Stimulated activated CD4-positive, alpha-beta T cell treated with anti-CD3 and anti-CD28 coated beads, Interleukin-15, amount 100 ng/mL, for 24 hours (primary cell): ENCODE results near the gene PRDM16.

Experiments
- DNase-seq: peaks from one replicate; pipeline ENCODE4 v3.0.0-alpha.2; 2020

Gene PRDM16

DNA sequence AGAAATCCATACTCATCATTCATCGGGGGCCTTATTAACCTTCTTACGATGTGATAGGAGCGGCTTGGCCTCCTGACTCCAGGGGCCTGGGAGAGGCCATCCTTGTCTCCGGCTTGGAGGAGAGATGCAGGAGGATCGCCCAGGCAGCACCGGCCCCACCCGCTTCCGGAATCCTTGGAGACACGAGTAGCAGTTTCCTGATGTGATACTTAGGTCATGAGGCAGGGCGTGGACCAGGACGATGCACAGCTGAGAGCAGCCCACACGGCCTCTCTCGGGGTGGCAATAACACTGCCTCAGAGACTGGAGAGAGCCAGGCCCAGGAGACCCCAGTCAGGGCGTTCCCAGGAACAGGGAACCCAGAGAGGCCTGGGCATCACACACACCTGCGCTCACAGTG is 221.9 kb downstream of the PRDM16 start:
- no peak for DNase-seq

DNA sequence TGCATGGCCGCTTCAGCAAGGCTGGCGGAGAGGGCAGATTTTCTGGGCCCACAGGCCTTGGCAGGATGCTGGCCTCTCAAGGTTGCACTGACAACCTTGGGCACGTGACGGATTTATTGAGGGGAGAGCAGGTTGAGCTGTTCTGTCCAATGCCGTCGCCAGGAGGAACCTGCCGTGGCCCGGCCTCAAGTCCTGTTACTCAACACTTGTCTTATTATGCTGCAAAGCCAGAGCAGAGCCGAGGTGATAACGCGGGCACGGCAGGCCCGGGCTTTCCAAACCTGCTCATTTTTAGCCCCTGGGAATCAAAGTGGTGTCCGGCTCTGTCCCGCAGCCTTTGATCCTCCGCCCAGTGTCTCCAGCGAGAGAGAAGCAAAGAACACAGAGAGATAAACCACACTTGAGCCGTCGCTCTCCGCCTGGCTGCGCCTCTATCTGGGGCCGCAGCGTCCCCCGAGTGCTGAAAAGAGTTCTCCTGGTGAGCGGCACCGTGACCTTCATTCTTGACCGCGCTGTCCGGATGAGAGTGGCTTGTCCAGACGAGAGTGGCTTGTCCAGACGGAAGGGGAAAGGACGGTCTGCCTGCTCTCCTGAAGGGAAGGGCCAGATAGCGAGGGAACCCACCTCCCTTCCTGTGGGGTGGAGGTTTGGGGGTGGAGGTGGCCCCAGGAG is 223.2 kb downstream of the PRDM16 start:
- no peak for DNase-seq

DNA sequence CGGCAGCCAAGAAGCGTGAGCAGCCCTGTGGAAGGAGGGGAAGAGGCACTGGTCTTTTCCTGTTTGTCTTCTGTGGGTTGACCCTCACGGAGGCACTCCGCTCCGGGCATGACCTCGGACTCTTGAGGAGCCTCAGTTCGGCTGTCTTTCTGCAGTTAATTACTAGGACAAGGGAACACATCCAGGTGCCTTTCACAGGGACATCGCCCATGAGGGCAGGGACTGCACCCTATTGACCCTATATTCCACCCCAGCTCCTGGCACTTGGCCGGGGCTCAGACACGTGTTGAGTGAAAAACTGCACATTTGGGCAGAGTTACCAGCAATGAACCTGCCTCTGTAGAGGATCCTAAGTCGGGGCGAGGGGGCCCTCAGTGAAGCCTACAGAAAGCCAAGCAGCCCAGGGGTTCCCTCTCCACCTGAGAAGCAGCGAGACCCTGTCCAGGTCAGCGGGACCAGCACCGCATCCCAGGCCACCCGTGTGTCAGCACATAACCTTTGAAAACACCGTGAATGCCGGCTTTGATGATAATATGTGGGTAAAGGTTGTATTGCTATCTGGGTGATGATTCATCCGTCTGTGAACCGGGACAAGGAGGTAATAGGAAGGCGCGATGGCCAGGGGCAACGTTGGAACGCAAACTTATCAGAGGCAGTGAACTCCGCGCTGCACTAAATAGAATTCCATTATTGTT is 224.0 kb downstream of the PRDM16 start:
- DNase-seq = no peak

DNA sequence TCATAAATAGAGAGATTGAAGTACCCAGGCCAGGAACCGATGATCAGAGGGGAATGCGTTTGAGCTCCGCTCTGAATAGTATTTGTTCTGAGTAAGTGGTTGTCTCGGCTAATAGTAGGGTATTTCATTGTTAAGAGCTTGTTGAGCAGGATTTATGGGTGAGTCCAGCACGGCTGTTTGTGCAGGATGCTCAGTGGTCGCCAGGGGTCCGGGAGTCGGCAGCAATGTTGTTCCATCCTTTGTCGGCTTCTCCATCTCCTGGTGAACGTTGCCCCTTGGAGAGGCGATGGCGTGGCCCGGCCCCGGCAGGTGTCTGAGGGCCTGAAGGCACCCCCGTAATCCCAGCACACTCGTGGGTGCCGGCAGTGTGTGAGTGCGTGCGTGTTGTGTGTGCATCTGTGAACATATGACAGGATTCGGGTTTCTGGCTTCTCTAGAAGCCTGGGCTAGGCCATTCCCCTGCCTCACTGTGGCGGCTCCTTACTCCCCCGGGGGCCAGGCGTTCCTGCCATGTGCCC is 224.6 kb downstream of the PRDM16 start:
- DNase-seq = no peak

DNA sequence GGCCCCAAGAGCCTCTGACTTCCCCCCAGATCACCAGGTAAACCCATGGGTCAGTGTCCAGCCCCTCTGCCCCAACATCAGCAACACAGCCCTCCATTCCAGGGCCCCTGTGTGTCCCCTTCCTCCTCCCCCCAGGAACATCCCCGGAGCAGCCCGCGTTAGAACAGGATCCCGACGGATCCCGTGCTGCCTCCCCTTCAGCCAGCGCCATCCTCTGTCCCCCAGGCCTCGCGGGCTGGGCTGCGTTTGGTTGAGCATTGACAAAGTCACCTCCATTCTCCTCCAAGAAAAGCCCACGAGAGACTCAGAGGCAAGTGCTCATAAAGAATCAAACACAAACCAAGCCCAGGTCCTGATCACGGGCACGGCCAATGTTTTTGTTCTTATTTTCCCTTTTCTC is 225.4 kb downstream of the PRDM16 start:
- DNase-seq = no peak

DNA sequence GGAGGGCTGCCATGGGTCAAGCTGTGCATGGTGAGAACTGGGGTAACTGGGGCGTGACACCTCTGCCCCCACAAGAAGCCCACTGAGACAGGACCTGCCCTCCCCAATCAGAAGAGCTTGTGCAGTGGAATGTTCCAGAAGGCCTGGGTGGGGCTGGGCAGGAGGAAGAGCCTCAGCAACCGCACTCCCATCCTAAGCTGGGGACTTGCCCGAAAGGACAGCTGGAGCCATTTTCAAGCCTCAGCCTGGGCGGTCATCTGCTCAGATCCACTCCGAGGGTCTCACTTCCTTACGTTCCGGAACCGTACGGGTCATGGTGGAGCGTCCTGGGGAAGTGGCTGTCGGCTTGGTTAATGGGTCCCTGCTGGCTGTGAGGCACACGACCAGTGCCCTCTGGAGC is 226.8 kb downstream of the PRDM16 start:
- DNase-seq = no peak

DNA sequence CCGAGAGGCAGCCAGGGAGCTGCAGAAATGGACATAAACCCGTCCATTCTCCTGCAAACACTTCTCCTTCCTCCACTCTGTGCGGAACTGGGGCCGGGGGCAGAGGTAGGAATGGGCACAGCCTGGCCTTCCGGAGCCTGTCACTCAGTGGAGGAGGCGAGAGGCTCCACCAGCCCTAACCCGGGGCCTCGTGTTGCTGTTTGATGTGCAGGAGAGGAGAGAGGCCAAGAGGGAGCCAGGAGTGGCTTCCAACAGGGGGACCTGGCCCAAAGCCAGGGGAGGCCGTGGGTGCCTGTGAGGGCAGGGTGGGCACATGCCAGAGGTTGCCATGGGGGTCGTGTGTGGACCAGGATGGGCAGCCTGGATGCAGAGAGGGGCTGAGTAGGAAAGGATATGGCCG is 227.3 kb downstream of the PRDM16 start:
- no peak for DNase-seq

DNA sequence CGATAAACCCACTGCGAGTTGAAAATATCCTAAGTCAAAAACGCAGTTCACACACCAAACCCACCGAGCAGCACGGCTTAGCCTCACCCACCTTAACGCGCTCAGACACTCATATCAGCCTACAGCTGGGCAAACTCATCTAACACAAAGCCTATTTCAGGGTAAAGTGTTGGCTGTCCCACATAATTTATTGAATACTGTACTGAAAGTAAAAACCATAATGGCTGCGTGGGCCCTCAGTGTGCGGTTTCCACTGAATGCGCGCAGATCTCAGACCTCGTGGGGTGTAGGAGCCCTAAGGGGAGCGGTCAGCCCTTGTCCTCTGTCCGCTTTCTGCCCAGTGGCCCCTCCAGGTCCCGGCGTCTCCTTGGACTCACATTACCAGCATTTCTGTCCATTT is 227.8 kb downstream of the PRDM16 start:
- DNase-seq = no peak

DNA sequence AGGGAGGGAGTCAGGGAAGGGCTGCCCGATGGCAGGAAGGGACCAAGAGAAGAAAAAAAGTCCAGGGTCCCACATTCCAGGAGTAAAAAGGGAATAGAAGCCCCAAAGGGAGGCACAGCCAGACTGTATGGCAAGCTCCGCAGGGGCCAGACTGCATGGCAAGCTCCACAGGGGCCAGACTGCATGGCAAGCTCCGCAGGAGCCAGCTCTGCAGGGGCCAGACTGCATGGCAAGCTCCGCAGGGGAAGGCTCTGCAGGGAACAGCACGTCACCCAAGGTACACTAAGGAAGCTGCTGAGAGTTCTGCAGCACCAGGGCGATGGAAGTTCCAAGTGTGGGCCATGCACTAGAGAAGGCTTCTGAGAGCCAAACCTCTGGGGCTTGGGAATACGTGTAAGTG is 228.8 kb downstream of the PRDM16 start:
- DNase-seq = no peak

DNA sequence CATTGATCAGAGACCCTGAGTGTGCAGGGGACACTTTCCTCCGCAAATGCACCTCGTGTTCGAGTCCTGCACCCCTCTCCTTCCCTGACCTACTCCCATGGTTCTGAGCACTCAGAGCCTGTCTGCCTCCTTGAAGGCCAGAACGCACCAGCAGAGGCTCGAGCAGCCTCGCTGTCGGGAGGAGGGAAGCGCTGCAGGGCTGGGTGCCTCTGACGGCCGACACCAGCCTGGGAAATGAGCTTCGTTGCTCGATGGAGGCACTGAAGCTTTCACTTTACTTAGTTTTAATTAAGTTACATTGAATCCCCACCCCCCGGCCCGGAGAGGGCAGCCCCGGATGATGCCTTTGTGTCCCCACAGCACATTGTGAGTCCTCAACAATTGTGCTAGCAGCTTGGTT is 229.2 kb downstream of the PRDM16 start:
- DNase-seq = no peak

DNA sequence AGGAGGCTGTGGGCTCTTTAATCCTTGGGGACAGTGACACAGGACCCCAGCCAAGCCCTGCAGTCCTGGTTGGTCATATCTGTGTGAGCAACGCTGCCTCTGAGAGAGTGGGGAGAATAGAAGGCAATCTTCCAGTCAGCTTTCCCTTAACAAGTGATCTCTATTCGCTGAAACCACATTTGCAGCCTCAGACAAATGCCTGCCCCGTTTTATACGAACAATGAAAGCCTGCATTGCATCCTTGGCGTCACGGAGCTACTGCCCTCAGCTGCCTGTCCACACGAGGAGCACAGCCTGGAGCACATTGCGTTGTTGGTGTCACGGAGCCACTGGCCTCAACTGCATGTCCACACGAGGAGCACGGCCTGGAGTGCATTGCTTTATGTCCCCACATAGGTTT is 235.2 kb downstream of the PRDM16 start:
- no peak for DNase-seq

DNA sequence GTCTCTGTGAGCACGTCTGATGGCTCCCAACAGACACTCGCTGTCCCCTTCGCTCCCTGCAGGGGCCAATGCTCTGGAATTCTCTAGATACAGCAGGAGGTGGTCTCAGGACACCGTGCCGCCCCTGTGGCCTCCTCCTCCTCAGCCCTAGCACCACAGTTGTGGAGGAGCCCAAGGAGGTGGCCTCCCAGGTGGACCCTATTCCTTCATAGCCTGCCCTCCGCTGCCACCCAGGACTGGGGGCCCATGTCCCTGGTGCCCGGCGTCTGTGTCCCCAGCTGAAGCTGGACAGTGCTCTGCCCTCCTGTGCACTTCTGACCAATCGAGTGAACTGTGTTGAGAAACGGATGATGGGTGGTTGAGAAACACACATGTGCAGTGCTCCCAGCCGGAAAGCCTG is 235.7 kb downstream of the PRDM16 start:
- no peak for DNase-seq

DNA sequence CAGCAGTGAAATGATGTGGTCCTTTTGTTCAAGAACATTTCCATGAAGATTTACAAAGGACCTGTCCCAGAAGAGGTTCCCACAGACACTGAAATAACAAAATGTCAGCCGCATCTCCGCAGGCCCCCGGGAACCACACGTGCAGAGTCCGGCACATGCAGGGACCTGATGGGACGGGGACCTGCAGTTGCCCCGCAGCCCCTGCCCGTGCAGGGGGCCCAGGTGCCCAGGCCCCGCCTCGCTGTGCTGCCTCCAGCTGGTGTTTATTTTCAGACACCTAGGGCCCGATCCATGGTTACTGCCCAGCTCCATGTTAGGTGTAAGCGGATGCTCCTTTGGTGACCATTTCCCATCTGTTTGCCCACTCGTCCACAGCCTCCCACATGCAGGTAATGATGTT is 236.2 kb downstream of the PRDM16 start:
- DNase-seq = no peak

DNA sequence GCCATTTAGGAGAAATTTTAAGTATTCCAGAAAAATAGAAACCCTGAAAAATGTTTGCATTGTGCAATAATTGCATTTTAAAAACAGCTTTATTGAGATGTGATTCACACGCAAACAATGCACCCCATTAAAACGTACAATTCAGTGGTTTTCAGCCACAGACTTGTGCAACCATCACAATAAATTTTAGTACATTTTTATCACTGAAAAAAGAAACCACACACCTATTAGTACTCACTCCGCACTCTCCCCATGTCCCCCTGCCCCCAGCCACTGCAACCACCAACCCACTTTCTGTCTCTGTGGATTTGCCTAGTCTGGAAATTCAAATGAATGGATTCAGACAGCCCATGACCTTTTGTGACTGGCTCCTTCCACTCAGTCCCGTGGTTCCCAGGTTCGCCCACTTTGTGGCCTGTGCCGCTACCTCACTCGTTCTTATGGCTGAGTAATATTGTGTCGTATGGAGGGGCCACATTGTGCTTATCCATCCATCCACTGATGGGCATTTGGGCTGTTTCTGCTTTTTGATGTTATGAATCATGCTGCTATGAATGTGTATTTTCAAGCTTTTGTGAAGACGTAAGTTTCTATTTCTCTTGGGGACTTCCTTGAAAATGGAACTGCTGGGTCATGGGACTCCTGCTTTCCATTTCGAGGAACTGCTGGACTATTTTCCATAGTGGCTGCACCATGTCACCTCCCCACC is 237.7 kb downstream of the PRDM16 start:
- DNase-seq = no peak

DNA sequence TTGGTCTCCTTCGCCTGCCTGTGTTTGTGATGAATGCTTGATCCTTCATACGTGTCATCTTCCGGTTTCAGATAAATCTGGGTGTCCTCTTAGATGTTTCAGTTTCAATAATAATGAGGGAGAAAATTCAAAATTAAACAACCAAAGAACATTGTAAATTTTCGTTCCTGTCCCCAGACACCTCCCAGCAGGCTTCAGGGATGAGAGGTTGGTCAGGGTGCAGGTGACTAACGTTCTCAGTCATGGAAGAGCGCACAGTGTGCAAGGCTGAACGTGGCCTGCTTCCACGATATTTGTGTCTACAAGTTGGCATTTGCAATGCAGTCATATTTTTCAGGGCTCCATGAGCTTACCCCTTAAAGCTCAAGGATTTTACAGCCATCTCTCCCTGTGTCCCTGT is 238.4 kb downstream of the PRDM16 start:
- no peak for DNase-seq

DNA sequence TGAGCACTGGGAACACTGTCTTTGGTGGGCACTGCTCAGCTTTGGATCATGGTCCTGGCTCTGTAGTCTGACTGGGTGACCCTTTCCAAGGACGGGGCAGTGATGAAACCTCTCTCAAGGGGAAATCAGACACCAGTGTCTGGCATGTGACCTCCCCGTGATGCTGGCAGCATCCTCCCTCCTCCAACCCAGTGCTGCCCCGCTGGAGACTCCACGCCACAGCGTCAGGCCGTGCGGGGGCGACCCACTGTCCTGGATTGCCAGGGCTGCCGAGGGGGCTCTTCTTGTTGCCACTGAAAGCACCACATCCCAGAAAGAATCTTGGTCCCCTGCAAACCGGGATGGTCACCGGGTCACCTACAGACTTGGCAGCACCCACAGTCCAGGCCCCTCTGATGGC is 239.1 kb downstream of the PRDM16 start:
- no peak for DNase-seq

DNA sequence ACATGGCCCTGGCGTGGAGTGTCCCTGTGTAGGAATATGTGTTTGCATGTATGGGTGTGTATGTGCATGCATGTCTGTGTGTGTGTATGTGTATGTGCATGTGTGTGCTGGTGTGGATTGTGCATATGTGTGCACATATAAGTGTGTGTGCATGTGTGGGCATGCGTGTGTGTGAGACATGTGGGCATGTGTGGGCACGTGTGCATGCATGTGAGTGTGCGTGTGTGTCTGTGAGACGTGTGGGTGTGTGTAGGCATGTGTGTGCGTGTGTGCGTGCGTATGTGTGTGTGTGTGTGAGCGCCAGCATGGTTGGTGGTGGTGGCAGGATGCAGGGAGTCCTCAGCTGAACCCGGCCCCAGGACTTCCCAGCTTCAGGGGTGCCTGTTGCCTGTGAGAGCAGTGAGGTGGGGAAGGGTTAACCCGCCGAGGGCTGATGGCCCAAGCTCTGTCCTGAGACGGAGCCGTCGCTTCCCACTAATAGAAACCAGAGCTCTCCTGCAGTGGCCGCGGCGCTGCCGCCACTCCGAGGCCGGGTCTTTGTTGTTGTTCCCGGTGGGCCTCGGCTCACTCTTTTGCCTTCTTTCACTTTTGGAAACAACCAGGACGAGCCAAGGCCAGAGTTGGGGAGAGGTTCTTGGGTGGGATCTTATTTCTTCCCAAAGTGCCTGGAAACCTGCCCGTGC is 241.9 kb downstream of the PRDM16 start:
- DNase-seq = no peak

DNA sequence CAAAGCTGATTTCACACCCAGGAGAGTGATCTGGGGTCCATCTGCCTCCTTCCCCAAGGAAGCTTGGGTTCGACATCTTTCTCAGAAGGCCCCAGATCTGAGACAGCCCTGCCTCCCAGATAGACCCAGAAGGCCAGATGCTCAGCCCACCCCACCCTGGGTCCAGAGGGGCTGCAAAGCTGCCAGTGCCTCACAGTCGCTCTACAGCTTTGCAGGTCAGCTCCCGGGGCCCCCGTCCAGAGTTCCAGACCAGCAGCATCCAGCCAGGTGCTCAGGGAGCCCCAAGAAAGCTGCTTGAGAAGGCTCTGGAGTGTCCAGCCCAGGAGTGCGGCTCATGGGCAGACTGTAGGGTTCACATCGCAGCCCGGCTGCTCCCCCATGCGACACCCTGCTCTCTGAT is 242.7 kb downstream of the PRDM16 start:
- no peak for DNase-seq

DNA sequence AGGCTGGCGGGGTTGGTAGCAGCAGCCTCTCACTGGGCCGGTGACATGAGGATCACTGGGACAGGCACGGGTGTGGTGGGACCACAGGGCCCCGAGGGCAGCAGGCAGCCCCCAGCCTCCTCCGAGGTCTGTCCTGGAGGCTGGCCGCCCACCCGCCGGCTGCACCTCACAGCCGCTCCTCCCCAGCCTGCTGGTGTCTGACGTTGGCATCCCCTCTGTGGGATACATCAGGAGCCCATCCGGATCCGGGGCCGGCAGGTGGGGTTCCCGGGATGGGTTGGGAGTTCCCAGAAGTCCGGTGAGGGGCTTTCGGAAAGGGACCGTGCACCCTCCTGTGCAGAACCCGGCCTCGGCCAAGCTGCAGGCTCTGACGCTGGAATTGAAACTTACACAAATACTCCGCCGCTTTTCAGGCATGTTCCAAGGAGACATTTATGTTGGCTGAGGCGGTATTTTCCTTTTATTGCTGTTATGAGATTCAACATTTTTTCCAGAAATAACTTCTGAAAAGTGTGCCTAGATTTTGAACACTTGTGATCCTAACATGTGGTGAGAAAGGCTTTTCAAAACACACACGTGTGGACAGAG is 243.4 kb downstream of the PRDM16 start:
- no peak for DNase-seq

DNA sequence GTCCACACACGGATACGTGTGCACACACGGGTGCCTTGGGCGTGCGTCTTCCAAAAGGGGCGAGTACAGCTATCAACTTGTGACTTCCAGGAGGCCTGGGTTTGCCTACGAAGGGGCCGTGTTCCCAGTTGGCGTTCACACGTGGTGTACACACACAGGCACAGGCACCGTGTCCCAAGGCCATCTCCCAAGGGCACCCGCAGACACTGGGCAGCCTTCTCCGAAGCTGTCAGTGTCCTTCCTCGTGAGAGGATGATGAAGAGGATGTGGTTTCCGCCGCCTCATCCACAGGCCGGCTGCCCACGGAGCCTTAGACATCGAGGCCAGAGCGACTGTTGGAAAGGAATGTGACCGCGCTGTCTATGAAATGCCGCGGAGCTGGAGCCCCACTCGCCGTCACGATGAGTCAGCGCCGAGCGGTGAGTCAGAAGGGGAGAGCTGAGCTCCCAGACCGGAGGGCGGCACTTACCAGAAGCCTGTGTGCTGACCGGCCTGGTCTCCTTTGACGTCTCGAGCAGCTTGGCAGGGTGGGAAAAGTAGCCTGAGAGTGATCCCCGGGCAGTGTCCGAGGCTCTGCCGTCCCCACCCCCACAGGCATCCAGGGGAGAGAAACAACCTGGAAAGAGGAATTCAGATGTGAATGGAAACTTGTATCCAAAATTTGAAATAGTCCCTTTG is 244.0 kb downstream of the PRDM16 start:
- peak; percentile 84 for DNase-seq

DNA sequence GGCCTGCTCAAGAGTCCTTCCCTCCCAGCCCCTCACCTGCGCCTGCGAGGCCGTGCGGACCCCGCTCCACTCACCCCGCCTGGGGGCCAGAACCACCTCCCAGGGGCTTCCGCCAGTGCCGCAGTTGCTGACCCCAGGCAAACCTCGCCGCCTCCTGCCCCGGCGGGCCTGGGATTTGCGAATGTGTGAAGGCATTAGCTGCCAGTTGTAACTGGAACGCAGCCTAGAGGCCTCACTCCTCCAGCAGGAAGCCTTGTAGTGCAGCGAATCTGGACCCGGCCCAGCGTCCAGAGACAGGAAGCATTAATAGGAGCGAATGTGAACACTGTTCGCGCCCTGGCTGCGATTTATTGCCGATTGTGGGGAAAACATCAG is 244.6 kb downstream of the PRDM16 start:
- DNase-seq = no peak
